Heart left ventricle (tissue), 16 donors: ENCODE measurements around the gene BCAS1. TPM values are rescaled to one million over a fixed set of nuclear protein-coding genes. Genes with fewer than 3 reads are reported as not detected.

Source experiments
- ATAC-seq, 4 donors: fragments of 200-7000 bp; cut with Tn5 transposase; one replicate each; pipeline ENCODE4 v1.9.1; 2020 to 2022; ENCODE audit warnings: moderate library complexity in 4 of 4, mild to moderate bottlenecking in 3 of 4, moderate number of reproducible peaks in 1 of 4
- DNase-seq, 5 donors: peaks; one replicate each; pipeline ENCODE4 v3.0.0-alpha.2; 2020
- H3K27ac ChIP-seq, 12 donors: fragments of 200-600 bp; sonication (generic) in 4 of 12; one replicate each; pipeline versions ENCODE4 v1.5.0 to v1.8.0; 2016 to 2022; ENCODE audit warnings: mild to moderate bottlenecking in 2 of 12
- H3K27me3 ChIP-seq, 9 donors: fragments of 200-600 bp; sonication (generic) in 2 of 9; one replicate each; pipeline versions ENCODE4 v1.5.1 to v1.8.0; 2016 to 2022; ENCODE audit warnings: mild to moderate bottlenecking in 3 of 9
- H3K36me3 ChIP-seq, 9 donors: fragments of 200-600 bp; sonication (generic) in 2 of 9; one replicate each; pipeline versions ENCODE4 v1.5.0 to v1.8.0; 2018 to 2022; ENCODE audit warnings: mild to moderate bottlenecking in 2 of 9
- H3K4me1 ChIP-seq, 12 donors: fragments of 200-600 bp; sonication (generic) in 4 of 12; one replicate each; pipeline versions ENCODE4 v1.5.0 to v1.8.0; 2016 to 2022; ENCODE audit warnings: mild to moderate bottlenecking in 3 of 12
- H3K4me3 ChIP-seq, 12 donors: fragments of 200-600 bp; sonication (generic) in 4 of 12; one replicate each; pipeline versions ENCODE4 v1.5.0 to v1.8.0; 2017 to 2022; ENCODE audit warnings: mild to moderate bottlenecking in 9 of 12, moderate library complexity in 4 of 12
- H3K9me3 ChIP-seq, 12 donors: fragments of 200-600 bp; sonication (generic) in 4 of 12; one replicate each; pipeline versions ENCODE4 v1.5.0 to v1.8.0; 2016 to 2022; ENCODE audit warnings: mild to moderate bottlenecking in 1 of 12
- POLR2A ChIP-seq, 2 donors: fragments of 450-650 bp; IDR thresholded peaks; one replicate each; pipeline ENCODE4 v1.6.1; 2017; ENCODE audit warnings: antibody characterized with exemption in 2 of 2, mild to moderate bottlenecking in 2 of 2, moderate library complexity in 2 of 2
- WGBS, 4 donors: extraction: QIAGEN DNeasy Blood & Tissue Kit in 2 of 4; methylation state at CpG; one replicate each; pipeline versions ENCODE4 v1.1.5 to v1.1.7; 2013 to 2018; 5-methylcytosine and 5-hydroxymethylcytosine counted together
- intact Hi-C, 10 donors: fragments of 100-400 bp; cut with DNase I; formaldehyde crosslinking; loops; one replicate each; pipeline versions ENCODE4 v1.11.1 to v1.14.2; 2022
- polyA plus RNA-seq, 2 donors: library from polyadenylated mRNA; stranded (reverse); fragments of 200-250 nt; gene quantifications; one replicate each; pipeline ENCODE4 v1.2.3, GENCODE V29; 2013
- total RNA-seq, 9 donors: library from RNA; depleted of rRNA in 2 of 9; stranded (reverse); fragments of >200 nt in 2 of 9; fragmentation: NEBNext Ultra II Directional in 3 of 9; extraction: Animal tissue kit (Norgen Biotek cat#: 25700) in 3 of 9; gene quantifications; one replicate each; pipeline versions ENCODE4 v1.1.0 to v1.2.4, GENCODE V29; 2016 to 2023
- TF ChIP-seq, protein P1 (sequence below), 12 donors: fragments of 200-600 bp; sonication (generic) in 4 of 12; IDR thresholded peaks; one replicate each; pipeline versions ENCODE4 v1.5.0 to v1.8.0; 2018 to 2022; ENCODE audit warnings: antibody characterized with exemption in 12 of 12, mild to moderate bottlenecking in 5 of 12
- donor health status: ischemic (EF 13 %, LVEDD 7.1; RV severe dilation, severe dysfunction).
- donor health status: healthy with polysubstance abuse.
- donor health status: DM: no; HTN: yes; CAD: no.
- donor health status: DM: no; HTN: no; CAD: no.
- donor health status: ischemic (EF 25% LVEDD 6.9; RV normal size, moderate dysfunction).
- donor health status: ischemic (EF 25% LVEDD 5.7; RV mildly dilated, moderate dysfunction).
- donor health status: healthy.
- donor health status: DM: yes; HTN: yes; CAD: no.
- donor health status: ischemic (EF 35%, LVEDD 5.7; RV mildly dilated, moderate dysfunction).
- donor health status: nonischemic (EF 11% LVEDD 7.7; RV severe dilation, severe dysfunction).
- donor health status: DM: yes; HTN: yes; CAD: no.
- donor health status: PGD.
- donor health status: ischemic (EF 29% LVEDD 5.4; RV normal size, mild dysfunction).
- donor health status: nonischemic (EF 23%, LVEDD 6.1; RV moderate dilation, normal function).

BCAS1 gene
- total and polyA plus RNA-seq, 11 donors, result not detected

DNA sequence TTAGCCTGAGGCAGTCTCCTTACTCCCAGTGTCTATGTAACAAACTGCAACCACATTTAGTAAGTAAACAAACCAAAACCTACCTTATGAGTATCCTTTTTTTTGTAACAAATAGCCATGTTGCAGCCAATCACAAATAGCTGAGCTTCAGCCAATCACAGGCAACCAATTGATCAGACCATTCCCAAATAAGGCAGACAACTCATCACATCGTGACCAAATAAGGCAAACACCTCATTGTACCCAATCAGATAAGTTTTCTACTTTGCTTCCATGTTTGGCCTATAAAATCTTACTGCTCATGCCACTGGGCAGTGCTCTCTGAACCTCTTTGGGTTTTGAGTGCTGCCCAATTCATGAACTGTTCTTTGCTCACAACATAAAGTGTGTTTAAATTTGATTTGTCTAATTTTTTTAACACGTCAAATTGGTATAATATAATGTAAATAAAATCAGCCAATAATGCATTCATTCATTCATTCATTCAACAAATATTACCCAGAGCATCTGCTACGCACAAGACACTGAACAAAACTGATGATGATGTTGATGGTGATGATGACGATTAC, 117.8 kb downstream of the BCAS1 start:
- peaks cover 0 to 13% (median 0%) of the 10 kb centered on the region in 12 donors for H3K9me3 ChIP-seq
- TF ChIP-seq, protein P1, sequence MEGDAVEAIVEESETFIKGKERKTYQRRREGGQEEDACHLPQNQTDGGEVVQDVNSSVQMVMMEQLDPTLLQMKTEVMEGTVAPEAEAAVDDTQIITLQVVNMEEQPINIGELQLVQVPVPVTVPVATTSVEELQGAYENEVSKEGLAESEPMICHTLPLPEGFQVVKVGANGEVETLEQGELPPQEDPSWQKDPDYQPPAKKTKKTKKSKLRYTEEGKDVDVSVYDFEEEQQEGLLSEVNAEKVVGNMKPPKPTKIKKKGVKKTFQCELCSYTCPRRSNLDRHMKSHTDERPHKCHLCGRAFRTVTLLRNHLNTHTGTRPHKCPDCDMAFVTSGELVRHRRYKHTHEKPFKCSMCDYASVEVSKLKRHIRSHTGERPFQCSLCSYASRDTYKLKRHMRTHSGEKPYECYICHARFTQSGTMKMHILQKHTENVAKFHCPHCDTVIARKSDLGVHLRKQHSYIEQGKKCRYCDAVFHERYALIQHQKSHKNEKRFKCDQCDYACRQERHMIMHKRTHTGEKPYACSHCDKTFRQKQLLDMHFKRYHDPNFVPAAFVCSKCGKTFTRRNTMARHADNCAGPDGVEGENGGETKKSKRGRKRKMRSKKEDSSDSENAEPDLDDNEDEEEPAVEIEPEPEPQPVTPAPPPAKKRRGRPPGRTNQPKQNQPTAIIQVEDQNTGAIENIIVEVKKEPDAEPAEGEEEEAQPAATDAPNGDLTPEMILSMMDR (IDR thresholded peaks at IDR 0.05), result no peak
- intact Hi-C loops, result no loop called here
- peaks cover 0 to 19% (median 11%) of the 10 kb centered on the region in 12 donors for H3K4me1 ChIP-seq
- DNase-seq, result no peak
- no peaks in the 10 kb centered on the region for H3K27me3 ChIP-seq
- no peak for ATAC-seq
- H3K36me3 ChIP-seq, result no peaks in the 10 kb centered on the region
- WGBS, 4 donors, result 94 to 98% (median 97%) methylated on average over 4 of the region's 4 CpGs
- H3K4me3 ChIP-seq, result no peak overlapping the region
- no peak overlapping the region for H3K27ac ChIP-seq

DNA sequence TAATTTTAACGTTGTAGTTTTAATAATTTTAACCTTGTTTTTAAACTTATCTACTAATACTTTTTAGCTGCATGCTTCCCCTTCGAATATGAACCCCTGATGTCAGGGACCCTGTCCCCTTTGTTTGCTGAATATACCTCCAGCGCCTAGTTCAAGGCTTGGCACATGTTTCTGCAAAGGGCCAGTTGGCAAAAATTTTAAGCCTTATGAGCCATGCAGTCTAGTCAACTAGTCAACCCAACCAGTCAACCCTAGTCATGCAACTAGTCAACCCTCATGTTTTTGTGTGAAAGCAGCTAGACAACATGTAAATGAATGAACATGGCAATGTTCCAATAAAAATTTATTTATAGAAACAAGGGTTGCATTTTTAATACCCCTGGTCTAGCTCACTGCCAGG, 119.8 kb downstream of the BCAS1 start:
- no peak for DNase-seq
- ATAC-seq, result no peak

DNA sequence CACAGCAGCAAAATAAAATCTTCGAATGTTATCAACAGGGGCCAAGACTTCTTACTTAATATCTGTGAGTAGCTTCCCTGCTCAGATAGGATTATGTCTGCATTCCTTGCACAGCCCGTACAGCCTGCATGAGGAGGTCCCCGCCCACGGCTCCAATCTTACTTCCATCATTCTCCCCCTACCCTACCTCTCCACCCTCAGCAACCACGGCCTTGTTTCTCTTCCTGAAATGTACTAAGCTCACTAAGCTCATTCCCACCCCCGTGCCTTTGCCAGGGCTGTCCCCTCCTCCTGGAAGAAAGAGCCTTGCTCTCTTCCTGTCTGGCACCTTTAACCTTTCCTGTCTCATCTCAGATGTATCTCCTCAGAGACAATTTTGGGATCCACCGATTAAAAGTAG, 120.4 kb downstream of the BCAS1 start:
- intact Hi-C loops, result no loop called here
- H3K4me3 ChIP-seq, result no peak overlapping the region
- H3K4me1 ChIP-seq, result peaks cover 0 to 19% (median 11%) of the 10 kb centered on the region in 12 donors
- 51 to 69% (median 67%) methylated on average over 6 to 7 of the region's 7 CpGs for whole genome bisulfite sequencing, 4 donors
- no peak for TF ChIP-seq POLR2A (IDR thresholded peaks at IDR 0.05)
- TF ChIP-seq, protein P1 (IDR thresholded peaks at IDR 0.05), result no peak
- H3K27ac ChIP-seq, result peak overlapping the region in 1 of 12 donors; percentile 25
- H3K27me3 ChIP-seq, result no peaks in the 10 kb centered on the region
- peaks cover 0 to 9% (median 0%) of the 10 kb centered on the region in 12 donors for H3K9me3 ChIP-seq
- DNase-seq (no peak), ATAC-seq (peak in 1 of 4 donors; percentile 29)
- no peaks in the 10 kb centered on the region for H3K36me3 ChIP-seq

More for the DNA sequence above, 119.8 kb downstream of the BCAS1 start:
- no peak overlapping the region for H3K4me3 ChIP-seq
- H3K36me3 ChIP-seq, result no peaks in the 10 kb centered on the region
- no peaks in the 10 kb centered on the region for H3K27me3 ChIP-seq
- WGBS, 4 donors, result 86 to 90% (median 88%) methylated on average over 3 of the region's 3 CpGs
- H3K4me1 ChIP-seq, result peaks cover 0 to 19% (median 11%) of the 10 kb centered on the region in 12 donors
- intact Hi-C loops, result no loop called here
- H3K27ac ChIP-seq, result no peak overlapping the region
- H3K9me3 ChIP-seq, result peaks cover 0 to 9% (median 0%) of the 10 kb centered on the region in 12 donors
- TF ChIP-seq, protein P1 (IDR thresholded peaks at IDR 0.05), result no peak
- no peak for TF ChIP-seq POLR2A (IDR thresholded peaks at IDR 0.05)

DNA sequence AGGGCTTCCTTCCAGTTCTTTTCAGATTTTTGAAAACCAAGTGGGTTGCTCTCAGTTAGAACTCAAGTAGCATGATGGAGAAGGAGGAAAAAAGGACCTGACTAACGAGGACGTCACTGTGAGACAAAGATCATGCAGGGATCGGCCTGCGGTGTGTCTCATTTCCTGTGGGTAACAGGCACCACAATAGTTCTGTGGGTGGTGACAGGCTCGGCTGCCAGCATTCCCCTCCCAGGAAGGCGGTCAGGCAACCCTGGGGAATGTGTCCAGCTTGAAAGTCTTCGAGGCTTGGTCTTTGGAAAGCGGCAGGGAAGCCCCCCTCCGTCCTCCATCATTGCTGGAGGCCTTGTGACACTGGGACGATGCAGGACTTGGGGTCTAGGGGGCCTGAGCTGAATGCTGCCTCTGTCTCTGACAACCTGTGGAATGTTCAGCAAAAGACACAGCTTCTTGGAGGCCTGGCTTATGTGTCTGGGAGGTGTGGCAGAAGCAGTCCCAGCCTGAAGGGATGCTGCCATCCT, 121.0 kb downstream of the BCAS1 start:
- peak overlapping the region in 8 of 12 donors; percentile 2 to 32 (median 22) for H3K27ac ChIP-seq
- H3K9me3 ChIP-seq, result peaks cover 0 to 9% (median 0%) of the 10 kb centered on the region in 12 donors
- DNase-seq (peak; percentile 43 to 77 (median 61)), ATAC-seq (peak; percentile 68 to 93 (median 86))
- H3K4me1 ChIP-seq, result peaks cover 0 to 19% (median 11%) of the 10 kb centered on the region in 12 donors
- no peaks in the 10 kb centered on the region for H3K36me3 ChIP-seq
- 37 to 52% (median 44%) methylated on average over 9 to 10 of the region's 10 CpGs for WGBS, 4 donors
- H3K27me3 ChIP-seq, result no peaks in the 10 kb centered on the region
- intact Hi-C loops, result loop anchor here in 4 of 10 donors (10.0 kb wide), 4 partner anchors 115 to 1635 kb away; no protein-coding TSS in a partner anchor
- H3K4me3 ChIP-seq, result no peak overlapping the region
- TF ChIP-seq POLR2A (IDR thresholded peaks at IDR 0.05), result no peak
- TF ChIP-seq, protein P1 (IDR thresholded peaks at IDR 0.05), result no peak
